Astrocyte (in vitro differentiated cells and primary cell): ENCODE results near the gene OTUD3. TPM values are rescaled to one million over a fixed set of nuclear protein-coding genes. Genes with fewer than 3 reads are reported as not detected.

Experiments
- DNase-seq: peaks from one replicate; pipeline ENCODE4 v3.0.0-alpha.2; 2010; ENCODE audit warnings: low read depth
- FAIRE-seq: peaks from 2 replicates; lab custom pipeline; 2011; peaks lifted over from hg19 to GRCh38; lab: Jason Lieb, UNC
- H2AFZ ChIP-seq: 2 replicates; pipeline ENCODE4 v1.6.0; 2012; ENCODE audit warnings: low read depth, low read length, inconsistent platforms
- H3K27ac ChIP-seq: 2 replicates; pipeline ENCODE4 v1.5.1; 2011; ENCODE audit warnings: low read depth, low read length, inconsistent platforms
- H3K27me3 ChIP-seq: 2 replicates; pipeline ENCODE4 v1.6.0; 2011; ENCODE audit warnings: low read length, inconsistent platforms; ENCODE audit not compliant: insufficient read depth
- H3K36me3 ChIP-seq: 2 replicates; pipeline ENCODE4 v1.5.1; 2011; ENCODE audit warnings: low read length, inconsistent platforms; ENCODE audit not compliant: insufficient read depth
- H3K4me1 ChIP-seq: 2 replicates; pipeline ENCODE4 v1.5.1; 2011; ENCODE audit warnings: low read length, inconsistent platforms; ENCODE audit not compliant: insufficient read depth
- H3K4me2 ChIP-seq: 2 replicates; pipeline ENCODE4 v1.6.0; 2012; ENCODE audit warnings: low read length, inconsistent platforms
- H3K4me3 ChIP-seq: 2 replicates; pipeline ENCODE4 v1.5.1; 2011; ENCODE audit warnings: low read depth, mild to moderate bottlenecking, low read length, inconsistent platforms; ENCODE audit not compliant: insufficient read depth
- H3K79me2 ChIP-seq: 2 replicates; pipeline ENCODE4 v1.6.0; 2012; ENCODE audit warnings: mild to moderate bottlenecking, low read length, inconsistent platforms; ENCODE audit not compliant: insufficient read depth
- H3K9ac ChIP-seq: 2 replicates; pipeline ENCODE4 v1.6.0; 2012; ENCODE audit warnings: mild to moderate bottlenecking, low read length, inconsistent platforms
- H3K9me3 ChIP-seq: 2 replicates; pipeline ENCODE4 v1.5.1; 2012; ENCODE audit warnings: low read depth, mild to moderate bottlenecking, low read length, inconsistent platforms; ENCODE audit not compliant: insufficient read depth
- H4K20me1 ChIP-seq: 2 replicates; pipeline ENCODE4 v1.6.0; 2012; ENCODE audit warnings: low read length, inconsistent platforms; ENCODE audit not compliant: insufficient read depth
- H3K27ac Mint-ChIP-seq: one replicate; pipeline ENCODE4 v1.8.0; 2021; ENCODE audit warnings: mild to moderate bottlenecking, mixed read lengths; ENCODE audit not compliant: unreplicated experiment
- H3K27me3 Mint-ChIP-seq: one replicate; pipeline ENCODE4 v1.8.0; 2021; ENCODE audit warnings: low read depth, mixed read lengths; ENCODE audit not compliant: unreplicated experiment
- H3K36me3 Mint-ChIP-seq: one replicate; pipeline ENCODE4 v1.8.0; 2021; ENCODE audit warnings: low read depth, mixed read lengths; ENCODE audit not compliant: unreplicated experiment
- H3K4me1 Mint-ChIP-seq: one replicate; pipeline ENCODE4 v1.8.0; 2021; ENCODE audit warnings: low read depth, mixed read lengths; ENCODE audit not compliant: unreplicated experiment
- H3K4me3 Mint-ChIP-seq: one replicate; pipeline ENCODE4 v1.8.0; 2021; ENCODE audit warnings: mild to moderate bottlenecking, moderate library complexity, mixed read lengths; ENCODE audit not compliant: unreplicated experiment
- H3K9me3 Mint-ChIP-seq: one replicate; pipeline ENCODE4 v1.8.0; 2021; ENCODE audit warnings: mild to moderate bottlenecking, mixed read lengths; ENCODE audit not compliant: unreplicated experiment
- CTCF ChIP-seq: IDR thresholded peaks from 2 replicates; pipeline ENCODE4 v1.5.1; 2011; ENCODE audit warnings: low read depth, mild to moderate bottlenecking, inconsistent platforms, low read length, moderate library complexity; ENCODE audit not compliant: insufficient read depth
- EZH2 ChIP-seq: IDR thresholded peaks from 2 replicates; pipeline ENCODE4 v1.6.1; 2012; ENCODE audit warnings: mild to moderate bottlenecking, low read length, inconsistent platforms; ENCODE audit not compliant: insufficient read depth
- total RNA-seq: library from RNA; stranded (reverse); gene quantifications from 2 replicates; pipeline ENCODE4 v1.2.1, GENCODE V29; 2021

Gene OTUD3
- total RNA-seq, 1 donor from 2014 or later: 10.6 TPM

GRCh38 chr1:19957779-19958178 lies 75.6 kb downstream of the OTUD3 start:
- H3K36me3 Mint-ChIP-seq: no peaks in the 10 kb centered on the region
- no peak overlapping the region for H3K4me3 Mint-ChIP-seq
- no peaks in the 10 kb centered on the region for H3K79me2 ChIP-seq
- H3K4me1 Mint-ChIP-seq: no peaks in the 10 kb centered on the region
- no peak for DNase-seq
- no peak overlapping the region for H3K27ac Mint-ChIP-seq
- peaks cover 36% of the 10 kb centered on the region for H3K27me3 Mint-ChIP-seq
- H3K4me3 ChIP-seq: no peak overlapping the region
- FAIRE-seq: no peak
- H3K4me1 ChIP-seq: no peaks in the 10 kb centered on the region
- no peak overlapping the region for H3K4me2 ChIP-seq
- H3K27ac ChIP-seq: no peak overlapping the region
- TF ChIP-seq CTCF (no peak), EZH2 (no peak)
- H3K27me3 ChIP-seq: peaks cover 15% of the 10 kb centered on the region
- H2AFZ ChIP-seq: no peak overlapping the region
- peaks cover 10% of the 10 kb centered on the region for H3K9me3 Mint-ChIP-seq
- no peaks in the 10 kb centered on the region for H3K36me3 ChIP-seq
- peaks cover 3% of the 10 kb centered on the region for H3K9me3 ChIP-seq
- H3K9ac ChIP-seq: no peak overlapping the region
- H4K20me1 ChIP-seq: no peaks in the 10 kb centered on the region

- TF ChIP-seq CTCF (no peak), EZH2 (no peak)
- Histone ChIP-seq H4K20me1 (no peaks in the 10 kb centered on the region), H3K27me3 (peaks cover 12% of the 10 kb centered on the region), H3K4me1 (no peaks in the 10 kb centered on the region), H3K27ac (no peak overlapping the region), H3K79me2 (no peaks in the 10 kb centered on the region), H2AFZ (no peak overlapping the region), H3K36me3 (no peaks in the 10 kb centered on the region), H3K4me3 (no peak overlapping the region), H3K9ac (no peak overlapping the region), H3K4me2 (no peak overlapping the region), H3K9me3 (no peaks in the 10 kb centered on the region)
- Mint-ChIP-seq H3K9me3 (peaks cover 10% of the 10 kb centered on the region), H3K4me1 (no peaks in the 10 kb centered on the region), H3K36me3 (no peaks in the 10 kb centered on the region), H3K4me3 (no peak overlapping the region), H3K27me3 (peaks cover 27% of the 10 kb centered on the region), H3K27ac (no peak overlapping the region)
- DNase-seq (no peak), FAIRE-seq (no peak)
Measured at GRCh38 chr1:19960591-19960990, 78.4 kb downstream of the OTUD3 start.

Other genes with a start within 250 kb of the OTUD3 start
- 58.3 and 74.8 TPM in 2 replicates for gene NBL1, start 238.1 kb upstream of the OTUD3 start, total RNA-seq
- gene HTR6, start 217.5 kb upstream of the OTUD3 start, total RNA-seq: 0.11 TPM in 1 of 2 replicates, not detected in the other
- gene TMCO4, start 82.5 kb upstream of the OTUD3 start, total RNA-seq: 1.8 and 2.4 TPM in 2 replicates
- gene RNF186, start 67.1 kb upstream of the OTUD3 start, total RNA-seq: not detected in 2 replicates
- gene PLA2G2E, start 41.2 kb downstream of the OTUD3 start, total RNA-seq: not detected in 2 replicates
- not detected in 2 replicates for gene PLA2G2A, start 97.2 kb downstream of the OTUD3 start, total RNA-seq
- gene PLA2G5, start 187.8 kb downstream of the OTUD3 start, total RNA-seq: not detected in 2 replicates
- gene PLA2G2D, start 237.1 kb downstream of the OTUD3 start, total RNA-seq: not detected in 2 replicates